WI38 (cell line): ENCODE measurements around the gene RABL3.

Source experiments
- H3K4me3 ChIP-seq: 2 replicates; pipeline ENCODE4 v1.5.1; 2011; ENCODE audit warnings: low read depth, mild to moderate bottlenecking, control low read depth, low read length
- CTCF ChIP-seq: IDR thresholded peaks from 2 replicates; pipeline ENCODE4 v1.5.1; 2012; ENCODE audit warnings: low read depth, mild to moderate bottlenecking, control low read depth, low read length

RABL3 gene

GRCh38 chr3:120742198-120742848 is at the start of gene RABL3, which contains the start of gene GTF2E1:
TSS of gene RABL3 (minus strand) at chr3:120742516. CDS start at chr3:120742507, 9 bp downstream.
TSS of gene GTF2E1 (plus strand) at chr3:120742744. CDS start at chr3:120750553, 7,809 bp downstream.
- peak within 1 kb of the TSS; percentile 84 for H3K4me3 ChIP-seq
- no peak for TF ChIP-seq CTCF

- TF ChIP-seq CTCF = no peak
These were observed 49.6 kb upstream of the RABL3 start for GRCh38 chr3:120791913-120792312.

GRCh38 chr3:120791010-120791409 is 48.7 kb upstream of the RABL3 start:
- no peak for TF ChIP-seq CTCF
- no peak overlapping the region for H3K4me3 ChIP-seq

More at GRCh38 chr3:120791913-120792312, 49.6 kb upstream of the RABL3 start:
- H3K4me3 ChIP-seq = no peak overlapping the region

- peak overlapping the region; percentile 10; the same call in 1 of the 2 replicates for H3K4me3 ChIP-seq
These were observed 43.5 kb upstream of the RABL3 start for GRCh38 chr3:120785832-120786231.

GRCh38 chr3:120780977-120781376 is 38.7 kb upstream of the RABL3 start:
- TF ChIP-seq CTCF = no peak
- H3K4me3 ChIP-seq = peak overlapping the region; percentile 34

GRCh38 chr3:120778776-120779175 is 36.5 kb upstream of the RABL3 start:
- TF ChIP-seq CTCF = no peak
- H3K4me3 ChIP-seq = no peak overlapping the region

- TF ChIP-seq CTCF = no peak
- H3K4me3 ChIP-seq = no peak overlapping the region
These were observed 33.1 kb upstream of the RABL3 start for GRCh38 chr3:120775411-120775810.

- H3K4me3 ChIP-seq = no peak overlapping the region
- no peak for TF ChIP-seq CTCF
These were observed 31.6 kb upstream of the RABL3 start for GRCh38 chr3:120773932-120774331.
